SK-N-SH treated with all-trans-retinoic acid at 6 μM for 48 hours (cell line): ENCODE measurements around the gene SPIRE2.

Source experiments
- ATAC-seq: fragments of 200-7000 bp; cut with Tn5 transposase; 3 replicates; pipeline ENCODE4 v1.9.1; 2020; ENCODE audit warnings: mild to moderate bottlenecking, moderate library complexity
- BACH2 ChIP-seq: fragments of 250-450 bp; sonication (Bioruptor Pico); IDR thresholded peaks from 2 replicates; pipeline ENCODE4 v1.9.0; 2021; ENCODE audit warnings: mild to moderate bottlenecking, borderline replicate concordance
- CREB5 ChIP-seq: fragments of 250-450 bp; sonication (Bioruptor Pico); IDR thresholded peaks from 2 replicates; pipeline ENCODE4 v1.5.1; 2020; ENCODE audit warnings: low read depth, mild to moderate bottlenecking, moderate library complexity
- CSDC2 ChIP-seq: fragments of 250-450 bp; sonication (Bioruptor Pico); IDR thresholded peaks from 2 replicates; pipeline ENCODE4 v1.5.0; 2020; ENCODE audit warnings: mild to moderate bottlenecking, moderate library complexity
- CSRNP3 ChIP-seq: fragments of 250-450 bp; sonication (Bioruptor Pico); IDR thresholded peaks from 2 replicates; pipeline ENCODE4 v1.5.1; 2021; ENCODE audit warnings: mild to moderate bottlenecking, moderate library complexity
- ESRRG ChIP-seq: fragments of 250-450 bp; sonication (Bioruptor Pico); IDR thresholded peaks from 2 replicates; pipeline ENCODE4 v1.6.1; 2021; ENCODE audit warnings: mild to moderate bottlenecking
- GLIS3 ChIP-seq: fragments of 250-450 bp; sonication (Bioruptor Pico); IDR thresholded peaks from 2 replicates; pipeline ENCODE4 v1.5.0; 2020; ENCODE audit warnings: mild to moderate bottlenecking, moderate library complexity
- ISL1 ChIP-seq: fragments of 250-450 bp; sonication (Bioruptor Pico); IDR thresholded peaks from 2 replicates; pipeline ENCODE4 v2.1.2; 2022; ENCODE audit warnings: mild to moderate bottlenecking, moderate library complexity
- OSR1 ChIP-seq: fragments of 250-450 bp; sonication (Bioruptor Pico); IDR thresholded peaks from 2 replicates; pipeline ENCODE4 v1.8.0; 2022; ENCODE audit warnings: moderate library complexity, mild to moderate bottlenecking, inconsistent platforms
- PATZ1 ChIP-seq: fragments of 250-450 bp; sonication (Bioruptor Pico); IDR thresholded peaks from 2 replicates; pipeline ENCODE4 v1.8.0; 2020; ENCODE audit warnings: mild to moderate bottlenecking, moderate library complexity, borderline replicate concordance
- POU6F1 ChIP-seq: fragments of 250-450 bp; sonication (Bioruptor Pico); IDR thresholded peaks from 2 replicates; pipeline ENCODE4 v1.8.0; 2021; ENCODE audit warnings: low read depth, mild to moderate bottlenecking, moderate library complexity, borderline replicate concordance
- PPARA ChIP-seq: fragments of 250-450 bp; sonication (Bioruptor Pico); IDR thresholded peaks from 2 replicates; pipeline ENCODE4 v1.5.0; 2020; ENCODE audit warnings: mild to moderate bottlenecking, borderline replicate concordance
- RARB ChIP-seq: fragments of 250-450 bp; sonication (Bioruptor Pico); IDR thresholded peaks from 2 replicates; pipeline ENCODE4 v1.8.0; 2021; ENCODE audit warnings: mild to moderate bottlenecking, moderate library complexity
- SNAI2 ChIP-seq: fragments of 250-450 bp; sonication (Bioruptor Pico); IDR thresholded peaks from 2 replicates; pipeline ENCODE4 v1.5.0; 2020; ENCODE audit warnings: mild to moderate bottlenecking, moderate library complexity
- TOX ChIP-seq: fragments of 250-450 bp; sonication (Bioruptor Pico); IDR thresholded peaks from 2 replicates; pipeline ENCODE4 v1.8.0; 2021; ENCODE audit warnings: mild to moderate bottlenecking, moderate library complexity, borderline replicate concordance
- TSHZ2 ChIP-seq: fragments of 250-450 bp; sonication (Bioruptor Pico); IDR thresholded peaks from 2 replicates; pipeline ENCODE4 v1.5.0; 2020; ENCODE audit warnings: mild to moderate bottlenecking, moderate library complexity
- ZC3H10 ChIP-seq: fragments of 250-450 bp; sonication (Bioruptor Pico); IDR thresholded peaks from 2 replicates; pipeline ENCODE4 v1.5.1; 2021; ENCODE audit warnings: mild to moderate bottlenecking, moderate library complexity
- ZFP3 ChIP-seq: fragments of 250-450 bp; sonication (Bioruptor Pico); IDR thresholded peaks from 2 replicates; pipeline ENCODE4 v1.5.0; 2020; ENCODE audit warnings: mild to moderate bottlenecking, moderate library complexity
- ZFP30 ChIP-seq: fragments of 450-650 bp; formaldehyde crosslinking; IDR thresholded peaks from 2 replicates; pipeline ENCODE4 v1.5.0; 2022; ENCODE audit warnings: mild to moderate bottlenecking, moderate library complexity
- ZNF565 ChIP-seq: fragments of 450-650 bp; formaldehyde crosslinking; conservative IDR thresholded peaks from 2 replicates; pipeline ENCODE4 v1.5.0; 2020; ENCODE audit warnings: low read depth, mild to moderate bottlenecking, moderate library complexity
- ZNF70 ChIP-seq: fragments of 450-650 bp; formaldehyde crosslinking; IDR thresholded peaks from 2 replicates; pipeline ENCODE4 v1.5.0; 2020; ENCODE audit warnings: mild to moderate bottlenecking, moderate library complexity
- ZNF8 ChIP-seq: fragments of 450-650 bp; formaldehyde crosslinking; IDR thresholded peaks from 2 replicates; pipeline ENCODE4 v1.5.0; 2020; ENCODE audit warnings: mild to moderate bottlenecking, moderate library complexity

The SPIRE2 gene

GRCh38 chr16:89892635-89893034, 64.4 kb downstream of the SPIRE2 start:
- ATAC-seq, result no peak
- no peak for TF ChIP-seq ESRRG (CRISPR knock-in tag)
- TF ChIP-seq ZNF565 (CRISPR knock-in tag), result no peak
- TF ChIP-seq PPARA, result no peak

GRCh38 chr16:89893642-89894548, 65.6 kb downstream of the SPIRE2 start:
- TF ChIP-seq ISL1, result no peak
- TF ChIP-seq ZFP30 (CRISPR knock-in tag), result no peak
- no peak for TF ChIP-seq TSHZ2
- TF ChIP-seq OSR1 (CRISPR knock-in tag), result no peak
- TF ChIP-seq POU6F1 (CRISPR knock-in tag), result no peak
- no peak for TF ChIP-seq ESRRG (CRISPR knock-in tag)
- no peak for TF ChIP-seq ZNF565 (CRISPR knock-in tag)
- TF ChIP-seq BACH2 (CRISPR knock-in tag), result no peak
- no peak for TF ChIP-seq PPARA
- no peak for TF ChIP-seq SNAI2 (CRISPR knock-in tag)
- TF ChIP-seq CSRNP3 (CRISPR knock-in tag), result no peak
- no peak for TF ChIP-seq GLIS3 (CRISPR knock-in tag)
- no peak for TF ChIP-seq RARB (CRISPR knock-in tag)
- TF ChIP-seq ZFP3 (CRISPR knock-in tag), result no peak
- no peak for TF ChIP-seq ZNF8 (CRISPR knock-in tag)
- no peak for TF ChIP-seq ZNF70 (CRISPR knock-in tag)
- TF ChIP-seq TOX (CRISPR knock-in tag), result no peak
- TF ChIP-seq CSDC2 (CRISPR knock-in tag), result no peak
- TF ChIP-seq, all 23 proteins: peak for 0

GRCh38 chr16:89895482-89896250, 67.4 kb downstream of the SPIRE2 start:
- TF ChIP-seq TOX (CRISPR knock-in tag) (no peak), BACH2 (CRISPR knock-in tag) (no peak)
- ATAC-seq, result no peak

More at GRCh38 chr16:89893642-89894548, 65.6 kb downstream of the SPIRE2 start:
- no peak; the same call in 1 of the 3 replicates for ATAC-seq

GRCh38 chr16:89897204-89897603, 68.9 kb downstream of the SPIRE2 start:
- no peak for TF ChIP-seq ZNF565 (CRISPR knock-in tag)
- no peak for TF ChIP-seq PATZ1
- no peak for TF ChIP-seq CREB5
- no peak for TF ChIP-seq TOX (CRISPR knock-in tag)
- no peak for TF ChIP-seq ZFP30 (CRISPR knock-in tag)
- TF ChIP-seq ZC3H10 (CRISPR knock-in tag), result no peak
- ATAC-seq, result no peak
